Nasal cavity respiratory epithelium epithelial cell of viscerocranial mucosa (primary cell): Measurements from ENCODE around the gene MRPS23. TPM values are rescaled to one million over a fixed set of nuclear protein-coding genes. Genes with fewer than 3 reads are reported as not detected.

Experiments
- total RNA-seq: library from RNA; depleted of rRNA; stranded (reverse); fragments of >200 nt; gene quantifications from 2 replicates; pipeline ENCODE4 v1.2.3, GENCODE V29; 2014

Gene MRPS23
- total RNA-seq, result 29.1 and 36.6 TPM in 2 replicates

GRCh38 chr17:57849874-57850754, at the start of gene MRPS23:
MRPS23 (minus strand) TSS chr17:57850044; CDS start chr17:57850010, 34 bp downstream.

Other genes with a start within 250 kb of the MRPS23 start
- not detected in 2 replicates for gene CCDC182, start 104.7 kb downstream of the MRPS23 start, total RNA-seq
- 3.4 and 10.8 TPM in 2 replicates for gene CUEDC1, start 105.4 kb upstream of the MRPS23 start, total RNA-seq
- 21.9 and 39.3 TPM in 2 replicates for gene VEZF1, start 138.2 kb upstream of the MRPS23 start, total RNA-seq
- gene SRSF1, start 157.2 kb upstream of the MRPS23 start, total RNA-seq, result 145 and 263 TPM in 2 replicates
- 21.9 and 36.1 TPM in 2 replicates for gene DYNLL2, start 233.4 kb upstream of the MRPS23 start, total RNA-seq